Fibroblast of lung (primary cell): ENCODE results near the gene OR6S1. TPM values are rescaled to one million over a fixed set of nuclear protein-coding genes. Genes with fewer than 3 reads are reported as not detected.

Experiments used
- DNase-seq, 2 donors: peaks; one replicate each; pipeline versions ENCODE4 v3.0.0 to v3.0.0-alpha.2; 2010; ENCODE audit warnings: low read depth in 2 of 2
- H2AFZ ChIP-seq: 2 replicates; pipeline ENCODE4 v1.5.1; 2012; ENCODE audit warnings: low read length, control low read depth, inconsistent platforms
- H3K27ac ChIP-seq: 2 replicates; pipeline ENCODE4 v1.5.1; 2011; ENCODE audit warnings: low read length, control low read depth; ENCODE audit not compliant: insufficient read depth
- H3K27me3 ChIP-seq: 2 replicates; pipeline ENCODE4 v1.5.1; 2011; ENCODE audit warnings: mild to moderate bottlenecking, low read length; ENCODE audit not compliant: control insufficient read depth, insufficient read depth
- H3K36me3 ChIP-seq: 2 replicates; pipeline ENCODE4 v1.5.1; 2011; ENCODE audit warnings: low read length; ENCODE audit not compliant: control insufficient read depth, insufficient read depth
- H3K4me1 ChIP-seq: 2 replicates; pipeline ENCODE4 v1.5.1; 2011; ENCODE audit warnings: low read length; ENCODE audit not compliant: control insufficient read depth, insufficient read depth; ENCODE audit errors: extremely low read depth
- H3K4me2 ChIP-seq: 2 replicates; pipeline ENCODE4 v1.5.1; 2011; ENCODE audit warnings: low read length, control low read depth; ENCODE audit not compliant: insufficient read depth; ENCODE audit errors: extremely low read depth
- H3K4me3 ChIP-seq, 4 experiments: fragments of 200-600 bp in 1 of 4; sonication (generic) in 1 of 4; replicated peaks in 1 of 4; 2 replicates each; pipeline ENCODE4 v1.5.1; 2011 to 2016; ENCODE audit warnings: low read length in 4 of 4, low read depth in 3 of 4, mild to moderate bottlenecking in 3 of 4, control low read depth in 2 of 4, inconsistent platforms in 1 of 4, mixed read lengths in 1 of 4; ENCODE audit not compliant: insufficient read depth in 1 of 4; ENCODE audit errors: control extremely low read depth in 1 of 4
- H3K79me2 ChIP-seq: 2 replicates; pipeline ENCODE4 v1.5.1; 2012; ENCODE audit warnings: mild to moderate bottlenecking, low read length, inconsistent platforms; ENCODE audit not compliant: control insufficient read depth, insufficient read depth
- H3K9ac ChIP-seq: 2 replicates; pipeline ENCODE4 v1.5.1; 2011; ENCODE audit warnings: mild to moderate bottlenecking, low read length, control low read depth; ENCODE audit not compliant: insufficient read depth
- H3K9me3 ChIP-seq: 2 replicates; pipeline ENCODE4 v1.5.1; 2012; ENCODE audit warnings: low read depth, low read length; ENCODE audit not compliant: control insufficient read depth, insufficient read depth
- H4K20me1 ChIP-seq: 2 replicates; pipeline ENCODE4 v1.5.1; 2011; ENCODE audit warnings: low read length; ENCODE audit not compliant: control insufficient read depth, insufficient read depth; ENCODE audit errors: extremely low read depth
- CTCF ChIP-seq, 2 donors: IDR thresholded peaks in 1 of 2; conservative IDR thresholded peaks in 1 of 2; 1 replicate in 1 of 2; 2 replicates in 1 of 2; pipeline ENCODE4 v1.5.1; 2011 to 2012; ENCODE audit warnings: low read length in 2 of 2, control low read depth in 1 of 2, inconsistent platforms in 1 of 2, low read depth in 1 of 2, mild to moderate bottlenecking in 1 of 2
- EZH2 ChIP-seq: IDR thresholded peaks from 2 replicates; pipeline ENCODE4 v1.5.1; 2012; ENCODE audit warnings: low read length, control low read depth, mild to moderate bottlenecking; ENCODE audit errors: missing control alignments
- polyA plus RNA-seq, 2 donors: library from polyadenylated mRNA; depleted of rRNA in 1 of 2; stranded (reverse) in 1 of 2; unstranded in 1 of 2; fragments of >200 nt; gene quantifications; 2 replicates each; pipeline ENCODE4 v1.2.1, GENCODE V29; 2011 to 2012; ENCODE audit warnings: missing spikeins in 1 of 2
- total RNA-seq: library from RNA; depleted of rRNA; stranded (reverse); fragments of >200 nt; gene quantifications from 2 replicates; pipeline ENCODE4 v1.2.1, GENCODE V29; 2014

The OR6S1 gene
- total and polyA plus RNA-seq, 2 donors (not counting 1 experiment from before 2014, with no cell fraction given), result not detected

GRCh38 chr14:20687362-20688166, 46.1 kb upstream of the OR6S1 start:
- Histone ChIP-seq H3K79me2 (no peaks in the 10 kb centered on the region), H3K9me3 (no peaks in the 10 kb centered on the region), H3K9ac (no peak overlapping the region), H3K27me3 (no peaks in the 10 kb centered on the region), H3K4me1 (no peaks in the 10 kb centered on the region), H3K4me3 (no peak overlapping the region), H3K36me3 (no peaks in the 10 kb centered on the region), H2AFZ (no peak overlapping the region), H3K27ac (no peak overlapping the region), H4K20me1 (no peaks in the 10 kb centered on the region), H3K4me2 (no peak overlapping the region)
- no peak for DNase-seq
- TF ChIP-seq CTCF (conservative IDR thresholded peaks at IDR 0.05 in 1 of 2, IDR thresholded peaks at IDR 0.05 in 1 of 2; ENCODE audit: low read depth in 1 of 2, low read length in 2 of 2) (no peak), EZH2 (no peak)

- no peaks in the 10 kb centered on the region for H3K79me2 ChIP-seq
- H3K4me2 ChIP-seq, result no peak overlapping the region
- H3K4me1 ChIP-seq, result no peaks in the 10 kb centered on the region
- DNase-seq, result peak in 1 of 2 donors; percentile 4
- H2AFZ ChIP-seq, result no peak overlapping the region
- H3K36me3 ChIP-seq, result no peaks in the 10 kb centered on the region
- TF ChIP-seq CTCF (conservative IDR thresholded peaks at IDR 0.05 in 1 of 2, IDR thresholded peaks at IDR 0.05 in 1 of 2; ENCODE audit: low read depth in 1 of 2, low read length in 2 of 2) (no peak), EZH2 (no peak)
- no peaks in the 10 kb centered on the region for H4K20me1 ChIP-seq
- no peaks in the 10 kb centered on the region for H3K27me3 ChIP-seq
- H3K9me3 ChIP-seq, result no peaks in the 10 kb centered on the region
- H3K4me3 ChIP-seq, result peak overlapping the region in 1 of 4 experiments; percentile 1
- no peak overlapping the region for H3K9ac ChIP-seq
- H3K27ac ChIP-seq, result no peak overlapping the region
These were observed 45.1 kb upstream of the OR6S1 start for GRCh38 chr14:20686386-20687143.
